CD4-positive, alpha-beta T cell (primary cell): ENCODE measurements around the gene MCCC1. TPM values are rescaled to one million over a fixed set of nuclear protein-coding genes. Genes with fewer than 3 reads are reported as not detected.

Experiments used
- ATAC-seq: fragments of 200-7000 bp; cut with Tn5 transposase; one replicate; pipeline ENCODE4 v1.10.0; 2022; ENCODE audit warnings: mild to moderate bottlenecking; ENCODE audit not compliant: poor library complexity
- CTCF ChIA-PET: fragments of 350-600 bp; sonication (Branson Sonifier 250); formaldehyde crosslinking; loops from one replicate; lab custom pipeline; 2021; ENCODE audit warnings: antibody characterized with exemption, inconsistent platforms; lab: Charles Lee
- POLR2A ChIA-PET: fragments of 350-600 bp; sonication (Branson Sonifier 250); formaldehyde crosslinking; loops from one replicate; lab custom pipeline; 2021; ENCODE audit warnings: antibody characterized with exemption, inconsistent platforms; lab: Charles Lee
- DNase-seq, 14 experiments: peaks; one replicate each; pipeline ENCODE4 v3.0.0-alpha.2; 2013 to 2020; ENCODE audit warnings: mixed read lengths in 2 of 14
- H3K27ac ChIP-seq, 2 donors: one replicate each; pipeline versions ENCODE4 v1.5.1 to v1.7.0; 2013; ENCODE audit warnings: low read length in 2 of 2, low read depth in 1 of 2, mild to moderate bottlenecking in 1 of 2
- H3K27me3 ChIP-seq, 2 experiments: 1 replicate in 1 of 2; 2 replicates in 1 of 2; pipeline versions ENCODE4 v1.6.1 to v1.7.0; 2013; ENCODE audit warnings: low read length in 2 of 2, control low read depth in 1 of 2, mild to moderate bottlenecking in 1 of 2, moderate library complexity in 1 of 2; ENCODE audit not compliant: insufficient read depth in 2 of 2, control insufficient read depth in 1 of 2
- H3K36me3 ChIP-seq: one replicate; pipeline ENCODE4 v1.6.1; 2013; ENCODE audit warnings: low read length, control low read depth; ENCODE audit not compliant: insufficient read depth
- H3K4me1 ChIP-seq: one replicate; pipeline ENCODE4 v1.6.1; 2013; ENCODE audit warnings: low read length, control low read depth; ENCODE audit not compliant: insufficient read depth
- H3K4me3 ChIP-seq: one replicate; pipeline ENCODE4 v1.5.1; 2013; ENCODE audit warnings: mild to moderate bottlenecking, low read length, moderate library complexity
- H3K9me3 ChIP-seq, 2 experiments: 1 replicate in 1 of 2; 2 replicates in 1 of 2; pipeline versions ENCODE4 v1.6.1 to v1.7.0; 2013; ENCODE audit warnings: low read length in 2 of 2, mild to moderate bottlenecking in 2 of 2, control low read depth in 1 of 2, moderate library complexity in 1 of 2; ENCODE audit not compliant: control insufficient read depth in 1 of 2, insufficient read depth in 1 of 2
- H3K27ac Mint-ChIP-seq: one replicate; pipeline ENCODE4 v1.8.0; 2020; ENCODE audit warnings: mixed read lengths
- H3K27me3 Mint-ChIP-seq: one replicate; pipeline ENCODE4 v1.8.0; 2021; ENCODE audit warnings: mixed read lengths
- H3K36me3 Mint-ChIP-seq: one replicate; pipeline ENCODE4 v1.8.0; 2021; ENCODE audit warnings: low read depth, mixed read lengths
- H3K4me1 Mint-ChIP-seq: one replicate; pipeline ENCODE4 v1.8.0; 2021; ENCODE audit warnings: low read depth, mixed read lengths
- H3K4me3 Mint-ChIP-seq: one replicate; pipeline ENCODE4 v1.8.0; 2020; ENCODE audit warnings: mild to moderate bottlenecking, mixed read lengths
- H3K9me3 Mint-ChIP-seq: one replicate; pipeline ENCODE4 v1.8.0; 2020; ENCODE audit warnings: mixed read lengths
- CTCF ChIP-seq: fragments of 200-600 bp; IDR thresholded peaks from one replicate; pipeline ENCODE4 v1.8.0; 2022; ENCODE audit warnings: antibody characterized with exemption, mild to moderate bottlenecking
- intact Hi-C, 2 experiments: fragments of 100-400 bp; cut with DNase I in 1 of 2; cut with micrococcal nuclease in 1 of 2; formaldehyde crosslinking; loops; one replicate each; pipeline versions ENCODE4 v1.15.1 to v1.9.0; 2023 to 2025; cut with DNase I, micrococcal nuclease
- total RNA-seq, 174 experiments: library from RNA in 2 of 174; stranded (reverse) in 2 of 174; gene quantifications; one replicate each; pipeline ENCODE4 v1.2.3 and lab custom pipeline; 2021 to 2026

The MCCC1 gene
- total RNA-seq, 2 experiments from 2014 or later = 16.4 to 16.7 TPM

- H3K4me1 ChIP-seq = peaks cover 31% of the 10 kb centered on the region
- no peak for TF ChIP-seq CTCF
- ATAC-seq (peak; percentile 35), DNase-seq (peak in 6 of 14 experiments; percentile 10 to 52 (median 48))
- no peaks in the 10 kb centered on the region for H3K36me3 ChIP-seq
- ChIA-PET CTCF (no interaction called here), POLR2A (interaction anchor here (0.9 kb wide), 1 partner anchor 66 kb away, joined by 3 read pairs; no protein-coding TSS in a partner anchor)
- no peaks in the 10 kb centered on the region for H3K27me3 ChIP-seq
- H3K9me3 Mint-ChIP-seq = no peaks in the 10 kb centered on the region
- no peaks in the 10 kb centered on the region for H3K27me3 Mint-ChIP-seq
- H3K27ac ChIP-seq = no peak overlapping the region
- H3K4me3 Mint-ChIP-seq = peak overlapping the region; percentile 97
- H3K4me3 ChIP-seq = peak overlapping the region; percentile 93
- peaks cover 47% of the 10 kb centered on the region for H3K4me1 Mint-ChIP-seq
- H3K27ac Mint-ChIP-seq = peak overlapping the region; percentile 82
- intact Hi-C loops = loop anchor here in 1 of 2 experiments (5.0 to 10.0 kb wide), 3 partner anchors 72 to 1985 kb away; partner anchors contain the start of gene AP2M1
- peaks cover 9% of the 10 kb centered on the region for H3K36me3 Mint-ChIP-seq
- H3K9me3 ChIP-seq = no peaks in the 10 kb centered on the region
These were observed 119.6 kb downstream of the MCCC1 start for GRCh38 chr3:182979674-182980191.

GRCh38 chr3:182979103-182979673 lies 120.1 kb downstream of the MCCC1 start:
- ATAC-seq (no peak), DNase-seq (peak in 1 of 14 experiments; percentile 17)
- Histone ChIP-seq H3K9me3 (no peaks in the 10 kb centered on the region), H3K27ac (no peak overlapping the region), H3K4me3 (peak overlapping the region; percentile 93), H3K4me1 (peaks cover 31% of the 10 kb centered on the region), H3K36me3 (no peaks in the 10 kb centered on the region), H3K27me3 (no peaks in the 10 kb centered on the region)
- Mint-ChIP-seq H3K36me3 (peaks cover 9% of the 10 kb centered on the region), H3K27ac (peak overlapping the region; percentile 82), H3K4me1 (peaks cover 47% of the 10 kb centered on the region), H3K9me3 (no peaks in the 10 kb centered on the region), H3K27me3 (no peaks in the 10 kb centered on the region), H3K4me3 (peak overlapping the region; percentile 97)
- TF ChIP-seq CTCF = no peak
- intact Hi-C loops = loop anchor here in 1 of 2 experiments (10.0 kb wide), 1 partner anchor 1984 kb away; no protein-coding TSS in a partner anchor
- POLR2A ChIA-PET = interaction anchor here (0.9 kb wide), 1 partner anchor 66 kb away, joined by 3 read pairs; no protein-coding TSS in a partner anchor
- CTCF ChIA-PET = no interaction called here

DNA sequence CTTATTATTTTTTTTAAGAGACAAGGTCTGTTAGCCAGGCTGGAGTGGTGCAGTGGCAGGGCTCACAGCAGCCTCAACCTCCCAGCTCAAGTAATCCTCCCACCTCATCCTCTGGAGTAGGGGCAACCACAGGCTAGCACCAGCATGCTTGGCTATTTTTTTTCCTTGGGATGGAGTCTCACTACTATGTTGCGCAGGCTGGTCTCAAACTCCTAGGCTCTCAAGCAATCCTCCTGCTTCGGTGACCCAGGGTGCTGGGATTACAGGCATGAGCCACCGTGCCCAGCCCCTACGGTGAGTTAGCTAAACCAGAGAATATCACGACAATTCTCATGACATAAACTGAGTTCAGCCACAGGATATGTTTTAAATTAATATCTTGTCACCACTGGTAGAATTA lies 120.9 kb downstream of the MCCC1 start:
- peak overlapping the region; percentile 82 for H3K27ac Mint-ChIP-seq
- TF ChIP-seq CTCF = no peak
- Histone ChIP-seq H3K9me3 (no peaks in the 10 kb centered on the region), H3K4me1 (peaks cover 31% of the 10 kb centered on the region), H3K4me3 (no peak overlapping the region), H3K27me3 (no peaks in the 10 kb centered on the region), H3K36me3 (no peaks in the 10 kb centered on the region), H3K27ac (no peak overlapping the region)
- H3K9me3 Mint-ChIP-seq = no peaks in the 10 kb centered on the region
- no peak for DNase-seq
- ATAC-seq = no peak
- peaks cover 47% of the 10 kb centered on the region for H3K4me1 Mint-ChIP-seq
- intact Hi-C loops = loop anchor here in 1 of 2 experiments (10.0 kb wide), 1 partner anchor 1984 kb away; no protein-coding TSS in a partner anchor
- no peaks in the 10 kb centered on the region for H3K27me3 Mint-ChIP-seq
- ChIA-PET POLR2A (no interaction called here), CTCF (no interaction called here)
- peaks cover 9% of the 10 kb centered on the region for H3K36me3 Mint-ChIP-seq
- peak overlapping the region; percentile 97 for H3K4me3 Mint-ChIP-seq
